Neural cell (in vitro differentiated cells): Measurements from ENCODE around the gene PRKAA2.

Experiments
- CTCF ChIP-seq: fragments of 450-650 bp; IDR thresholded peaks from 2 replicates; pipeline ENCODE4 v1.5.1; 2014; ENCODE audit warnings: antibody characterized with exemption, mild to moderate bottlenecking, moderate library complexity; ENCODE audit not compliant: poor library complexity, severe bottlenecking
- EP300 ChIP-seq: fragments of 450-650 bp; conservative IDR thresholded peaks from 2 replicates; pipeline ENCODE4 v1.6.1; 2014; ENCODE audit warnings: antibody characterized with exemption, mild to moderate bottlenecking, moderate library complexity; ENCODE audit not compliant: poor library complexity, severe bottlenecking
- EZH2 ChIP-seq: fragments of 200-600, 300-800 bp; shearing (Covaris generic), sonication (generic); IDR thresholded peaks from 2 replicates; pipeline ENCODE4 v1.6.1; 2014; ENCODE audit warnings: antibody characterized with exemption, low read length, borderline replicate concordance, mild to moderate bottlenecking; ENCODE audit not compliant: insufficient read depth, poor library complexity, severe bottlenecking
- MXI1 ChIP-seq: fragments of 450-650 bp; conservative IDR thresholded peaks from 2 replicates; pipeline ENCODE4 v1.6.1; 2014; ENCODE audit warnings: antibody characterized with exemption, mild to moderate bottlenecking; ENCODE audit not compliant: poor library complexity, severe bottlenecking
- POLR2AphosphoS5 ChIP-seq: IDR thresholded peaks from 2 replicates; pipeline ENCODE4 v1.6.1; 2012
- RAD21 ChIP-seq: fragments of 450-650 bp; conservative IDR thresholded peaks from 2 replicates; pipeline ENCODE4 v1.6.1; 2014; ENCODE audit warnings: antibody characterized with exemption, mild to moderate bottlenecking, moderate library complexity
- TAF1 ChIP-seq: IDR thresholded peaks from 2 replicates; pipeline ENCODE4 v1.6.1; 2012; ENCODE audit warnings: low read depth

DNA sequence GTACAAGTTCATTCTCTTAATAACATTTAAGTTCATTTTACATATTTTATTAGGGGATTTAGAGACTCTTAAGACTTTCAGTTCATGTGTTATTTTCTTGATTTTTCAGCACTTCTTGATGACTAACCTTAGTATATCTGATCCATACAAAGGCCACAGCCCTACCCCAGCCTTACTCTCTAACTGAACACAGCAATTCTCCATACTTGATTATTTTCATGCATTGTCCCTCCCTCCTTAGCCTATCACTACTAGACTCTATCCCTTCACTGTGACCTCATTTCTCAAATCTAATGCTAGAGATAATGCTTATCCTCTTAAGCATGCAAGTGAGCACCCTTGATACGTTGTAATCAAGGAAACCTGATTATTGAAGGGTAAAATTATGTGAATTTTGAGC, 15.2 kb downstream of the PRKAA2 start:
- TF ChIP-seq CTCF (no peak), TAF1 (no peak), POLR2AphosphoS5 (no peak), RAD21 (no peak), EZH2 (no peak), MXI1 (no peak), EP300 (no peak)
